ENCODE measurements around the gene MNAT1.

The MNAT1 gene

DNA sequence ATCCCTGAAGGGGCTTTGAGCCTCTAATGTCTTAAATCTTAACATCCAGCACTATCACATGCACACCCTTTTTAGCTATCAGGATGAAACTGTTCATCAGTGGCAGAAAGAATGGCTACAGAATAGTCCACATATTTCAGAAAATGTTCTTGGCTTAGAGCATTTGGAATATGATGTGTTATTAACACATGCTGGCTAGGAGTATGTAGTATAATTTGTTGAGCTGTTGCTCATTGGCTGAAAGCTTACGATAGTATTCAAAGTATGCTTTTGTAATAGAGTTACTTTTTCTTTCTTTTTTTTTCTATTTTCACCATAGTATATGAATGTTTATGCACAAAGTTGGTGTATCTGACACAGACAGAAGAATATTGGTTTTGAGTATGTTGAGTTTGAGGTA lies 55.1 kb downstream of the MNAT1 start:
- TF ChIP-seq, protein P1, sequence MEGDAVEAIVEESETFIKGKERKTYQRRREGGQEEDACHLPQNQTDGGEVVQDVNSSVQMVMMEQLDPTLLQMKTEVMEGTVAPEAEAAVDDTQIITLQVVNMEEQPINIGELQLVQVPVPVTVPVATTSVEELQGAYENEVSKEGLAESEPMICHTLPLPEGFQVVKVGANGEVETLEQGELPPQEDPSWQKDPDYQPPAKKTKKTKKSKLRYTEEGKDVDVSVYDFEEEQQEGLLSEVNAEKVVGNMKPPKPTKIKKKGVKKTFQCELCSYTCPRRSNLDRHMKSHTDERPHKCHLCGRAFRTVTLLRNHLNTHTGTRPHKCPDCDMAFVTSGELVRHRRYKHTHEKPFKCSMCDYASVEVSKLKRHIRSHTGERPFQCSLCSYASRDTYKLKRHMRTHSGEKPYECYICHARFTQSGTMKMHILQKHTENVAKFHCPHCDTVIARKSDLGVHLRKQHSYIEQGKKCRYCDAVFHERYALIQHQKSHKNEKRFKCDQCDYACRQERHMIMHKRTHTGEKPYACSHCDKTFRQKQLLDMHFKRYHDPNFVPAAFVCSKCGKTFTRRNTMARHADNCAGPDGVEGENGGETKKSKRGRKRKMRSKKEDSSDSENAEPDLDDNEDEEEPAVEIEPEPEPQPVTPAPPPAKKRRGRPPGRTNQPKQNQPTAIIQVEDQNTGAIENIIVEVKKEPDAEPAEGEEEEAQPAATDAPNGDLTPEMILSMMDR (IDR thresholded peaks at IDR 0.05; ENCODE audit: low read depth, low read length), result no peak
- DNase-seq (ENCODE audit: extremely low read depth, low read depth), result no peak

DNA sequence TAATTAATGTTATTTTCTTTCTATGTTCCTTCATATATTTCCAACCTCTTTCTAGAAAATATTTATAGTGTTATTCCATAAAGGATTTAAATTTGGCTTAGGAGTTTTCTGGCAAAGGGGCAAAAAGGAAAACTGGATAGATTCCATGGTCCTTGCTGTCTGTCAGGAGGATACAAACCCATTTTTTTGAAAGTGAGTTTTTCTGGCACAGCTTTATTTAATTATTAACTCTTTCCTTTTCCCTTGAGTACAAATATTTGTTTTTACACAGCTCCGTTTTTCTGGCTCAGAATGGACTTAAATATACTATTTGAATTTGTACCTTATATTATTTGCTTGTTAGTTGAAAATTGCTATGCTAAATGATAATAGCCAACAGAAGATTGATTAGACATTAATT lies 56.3 kb downstream of the MNAT1 start:
- TF ChIP-seq, protein P1 (IDR thresholded peaks at IDR 0.05; ENCODE audit: low read depth, low read length), result no peak
- no peak for DNase-seq (ENCODE audit: extremely low read depth, low read depth)

DNA sequence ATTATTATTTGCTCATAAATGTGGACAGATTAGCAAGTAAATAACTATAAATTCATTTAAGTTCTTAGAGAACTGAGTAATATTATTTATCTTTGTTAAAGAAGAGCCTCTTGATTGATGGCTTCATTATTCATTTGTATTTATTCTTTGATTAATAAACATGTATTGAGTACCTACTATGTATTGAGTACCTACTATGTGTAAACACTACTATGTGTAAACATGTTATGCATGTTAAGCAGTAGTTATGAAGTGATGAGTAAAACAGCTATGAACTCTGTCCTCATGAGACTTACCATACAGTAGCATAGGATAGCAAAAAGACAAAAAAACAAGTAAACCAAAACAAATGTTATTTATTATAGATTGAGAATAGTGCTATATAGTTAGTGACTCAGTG lies 61.9 kb downstream of the MNAT1 start:
- no peak for DNase-seq (ENCODE audit: extremely low read depth, low read depth)
- TF ChIP-seq, protein P1 (IDR thresholded peaks at IDR 0.05; ENCODE audit: low read depth, low read length), result no peak

DNA sequence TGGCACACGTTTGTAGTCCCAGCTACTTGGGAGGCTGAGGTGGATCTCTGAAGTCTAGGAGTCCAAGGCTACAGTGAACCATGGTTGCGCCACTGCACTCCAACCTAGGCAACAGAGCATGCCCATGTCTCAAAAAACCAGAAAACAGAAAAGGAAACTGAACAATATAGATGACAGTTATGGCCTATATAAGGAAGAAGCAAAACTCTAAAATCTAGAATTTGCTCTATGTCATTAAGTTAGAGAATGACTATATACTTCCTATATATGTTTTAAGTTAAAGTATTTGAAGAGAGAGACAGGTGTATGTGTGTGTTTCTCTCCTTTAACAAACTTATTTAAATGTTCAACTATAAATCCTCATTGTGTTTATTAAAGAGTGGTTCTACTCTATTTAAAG lies 65.8 kb downstream of the MNAT1 start:
- TF ChIP-seq, protein P1 (IDR thresholded peaks at IDR 0.05; ENCODE audit: low read depth, low read length), result no peak
- DNase-seq (ENCODE audit: extremely low read depth, low read depth), result no peak

DNA sequence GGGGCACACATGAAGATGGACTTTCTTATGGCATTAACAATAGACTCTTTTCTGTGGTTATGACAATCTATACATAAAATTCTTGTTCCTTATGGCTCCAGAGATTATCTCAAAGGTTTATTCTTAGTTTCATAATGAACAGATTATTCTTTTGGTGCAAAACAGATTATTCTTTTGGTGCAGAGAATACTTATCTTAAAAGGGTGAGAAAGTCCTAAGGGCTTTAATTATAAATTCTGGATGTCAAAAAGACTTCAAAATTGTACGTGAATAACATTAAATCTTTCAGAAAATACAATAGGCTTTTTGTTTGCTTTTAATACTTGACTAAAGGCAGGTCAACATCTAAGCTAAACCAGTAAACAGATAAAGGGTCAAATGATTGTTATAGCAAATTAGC lies 69.3 kb downstream of the MNAT1 start:
- TF ChIP-seq, protein P1 (IDR thresholded peaks at IDR 0.05; ENCODE audit: low read depth, low read length), result no peak
- DNase-seq (ENCODE audit: extremely low read depth, low read depth), result no peak

DNA sequence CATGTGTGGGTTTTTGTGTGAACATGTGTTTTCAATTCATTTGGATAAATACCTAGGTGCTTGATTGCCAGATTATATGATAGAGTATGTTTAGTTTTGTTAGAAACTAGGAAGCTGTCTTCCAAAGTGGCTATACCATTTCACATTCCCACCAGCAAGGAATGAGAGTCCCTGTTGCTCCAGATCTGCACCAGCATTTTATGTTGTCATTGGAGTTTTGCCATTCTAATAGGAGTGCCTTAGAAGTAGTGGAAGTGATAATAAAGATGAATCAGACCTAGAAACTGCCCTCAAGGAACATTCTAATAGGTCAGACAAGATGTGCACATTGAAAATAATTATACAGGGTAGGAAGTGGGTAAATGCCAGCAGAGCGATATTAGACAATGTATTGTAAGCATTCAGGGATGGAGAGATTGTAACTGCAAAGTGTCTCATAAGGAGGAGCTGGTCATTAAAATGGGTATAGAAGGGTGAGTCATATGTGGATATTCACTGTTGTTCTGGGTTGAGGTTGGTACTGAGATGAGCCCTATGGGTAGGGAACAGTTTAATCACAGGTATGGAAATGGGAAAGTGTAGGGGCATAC lies 71.4 kb downstream of the MNAT1 start:
- TF ChIP-seq, protein P1 (IDR thresholded peaks at IDR 0.05; ENCODE audit: low read depth, low read length), result no peak
- peak; percentile 39 for DNase-seq (ENCODE audit: extremely low read depth, low read depth)

DNA sequence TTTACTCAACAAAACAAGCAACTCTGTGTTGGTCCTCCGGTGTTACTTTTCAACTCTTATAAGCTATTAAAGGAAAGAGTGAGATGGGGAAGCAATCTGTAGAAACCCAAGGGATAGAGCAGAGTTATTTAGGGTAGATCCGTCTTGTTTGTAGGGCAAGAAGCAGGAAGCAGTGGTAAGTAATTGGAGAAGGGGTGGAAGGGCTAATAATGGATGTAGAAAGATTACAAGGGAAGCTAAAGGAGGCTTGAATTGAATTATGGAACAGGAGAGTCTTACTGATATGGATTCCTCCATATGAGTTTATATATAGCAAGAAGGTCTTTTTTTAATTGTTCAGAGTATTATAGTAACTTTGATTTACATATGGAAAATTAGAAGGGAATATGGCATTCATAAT lies 72.7 kb downstream of the MNAT1 start:
- TF ChIP-seq, protein P1 (IDR thresholded peaks at IDR 0.05; ENCODE audit: low read depth, low read length), result no peak
- no peak for DNase-seq (ENCODE audit: extremely low read depth, low read depth)

Data from AG09319 (cell line).